Nephron (organoid): ENCODE results near the gene THUMPD3.
A peak's percentile ranks its signal among the peaks of the same experiment; 100 is the strongest.

Source experiments
- H3K27ac Mint-ChIP-seq, 3 experiments: 2 replicates each; pipeline ENCODE4 v1.8.0; 2020; ENCODE audit warnings: mixed read lengths in 3 of 3, mild to moderate bottlenecking in 2 of 3, moderate library complexity in 1 of 3
- H3K27me3 Mint-ChIP-seq: 2 replicates; pipeline ENCODE4 v1.8.0; 2021; ENCODE audit warnings: low read depth, mild to moderate bottlenecking, moderate library complexity, mixed read lengths
- H3K36me3 Mint-ChIP-seq: 2 replicates; pipeline ENCODE4 v1.8.0; 2020; ENCODE audit warnings: low read depth, mixed read lengths
- H3K4me1 Mint-ChIP-seq: 2 replicates; pipeline ENCODE4 v1.8.0; 2020; ENCODE audit warnings: mixed read lengths
- H3K4me3 Mint-ChIP-seq, 3 experiments: 2 replicates each; pipeline ENCODE4 v1.8.0; 2020; ENCODE audit warnings: mild to moderate bottlenecking in 3 of 3, mixed read lengths in 3 of 3, moderate library complexity in 2 of 3
- H3K9me3 Mint-ChIP-seq: 2 replicates; pipeline ENCODE4 v1.8.0; 2020; ENCODE audit warnings: mixed read lengths
- TF ChIP-seq, protein P1 (sequence below), 3 experiments: fragments of 200-600 bp; sonication (generic); IDR thresholded peaks; one replicate each; pipeline ENCODE4 v1.5.0; 2021; ENCODE audit warnings: antibody characterized with exemption in 3 of 3; ENCODE audit not compliant: unreplicated experiment in 3 of 3

THUMPD3 gene, protein sequence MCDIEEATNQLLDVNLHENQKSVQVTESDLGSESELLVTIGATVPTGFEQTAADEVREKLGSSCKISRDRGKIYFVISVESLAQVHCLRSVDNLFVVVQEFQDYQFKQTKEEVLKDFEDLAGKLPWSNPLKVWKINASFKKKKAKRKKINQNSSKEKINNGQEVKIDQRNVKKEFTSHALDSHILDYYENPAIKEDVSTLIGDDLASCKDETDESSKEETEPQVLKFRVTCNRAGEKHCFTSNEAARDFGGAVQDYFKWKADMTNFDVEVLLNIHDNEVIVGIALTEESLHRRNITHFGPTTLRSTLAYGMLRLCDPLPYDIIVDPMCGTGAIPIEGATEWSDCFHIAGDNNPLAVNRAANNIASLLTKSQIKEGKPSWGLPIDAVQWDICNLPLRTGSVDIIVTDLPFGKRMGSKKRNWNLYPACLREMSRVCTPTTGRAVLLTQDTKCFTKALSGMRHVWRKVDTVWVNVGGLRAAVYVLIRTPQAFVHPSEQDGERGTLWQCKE

DNA sequence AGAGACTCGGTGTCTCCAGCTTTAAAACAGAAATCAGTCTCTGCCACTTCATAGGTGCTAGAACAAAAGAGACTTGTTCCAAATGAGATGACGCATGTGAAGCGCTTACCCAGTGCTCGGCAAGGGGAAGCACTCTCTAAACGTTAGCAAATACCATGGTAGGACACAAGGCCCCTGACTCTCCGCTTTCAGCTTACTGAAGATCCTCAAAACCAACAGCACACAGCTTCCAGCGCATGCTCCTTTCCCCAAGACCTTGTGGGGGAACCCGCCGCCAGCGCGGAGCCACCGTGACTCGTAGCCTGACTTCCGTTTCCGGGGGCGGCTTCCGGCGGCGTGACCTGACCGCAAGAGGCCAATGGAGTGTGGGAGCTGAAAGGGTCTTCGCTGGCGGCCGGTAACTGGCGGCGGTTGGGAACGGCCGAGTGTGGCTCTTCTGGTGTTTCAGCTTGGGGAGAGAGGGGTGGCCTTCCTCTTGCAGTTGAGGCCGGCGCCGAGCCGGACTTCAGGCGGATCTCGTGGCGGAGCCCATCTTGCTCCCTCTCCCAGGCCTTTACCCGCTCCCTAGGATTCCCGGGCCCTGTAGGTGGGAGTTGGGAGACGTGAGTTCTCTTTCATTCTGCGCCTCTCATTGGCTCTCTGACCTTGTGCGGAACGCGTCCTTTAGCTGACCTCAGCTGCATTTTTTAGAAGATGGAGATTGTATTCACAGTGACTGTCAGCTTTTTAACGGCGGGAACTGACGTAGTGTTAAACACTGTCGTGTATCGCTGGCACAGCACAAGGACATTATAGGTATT is at the start of gene THUMPD3:
THUMPD3 (plus strand) TSS at position 324 of the 800 bp plus-strand sequence. CDS start 2,015 bp downstream, outside the sequence.
- Mint-ChIP-seq H3K4me1 (peaks cover 19% of the 10 kb centered on the region), H3K36me3 (peaks cover 24% of the 10 kb centered on the region), H3K4me3 (peak within 1 kb of the TSS; percentile 93 to 96 (median 94)), H3K27me3 (peaks cover 5% of the 10 kb centered on the region), H3K27ac (peak within 1 kb of the TSS; percentile 97 to 99 (median 99)), H3K9me3 (no peaks in the 10 kb centered on the region)
- TF ChIP-seq, protein P1, sequence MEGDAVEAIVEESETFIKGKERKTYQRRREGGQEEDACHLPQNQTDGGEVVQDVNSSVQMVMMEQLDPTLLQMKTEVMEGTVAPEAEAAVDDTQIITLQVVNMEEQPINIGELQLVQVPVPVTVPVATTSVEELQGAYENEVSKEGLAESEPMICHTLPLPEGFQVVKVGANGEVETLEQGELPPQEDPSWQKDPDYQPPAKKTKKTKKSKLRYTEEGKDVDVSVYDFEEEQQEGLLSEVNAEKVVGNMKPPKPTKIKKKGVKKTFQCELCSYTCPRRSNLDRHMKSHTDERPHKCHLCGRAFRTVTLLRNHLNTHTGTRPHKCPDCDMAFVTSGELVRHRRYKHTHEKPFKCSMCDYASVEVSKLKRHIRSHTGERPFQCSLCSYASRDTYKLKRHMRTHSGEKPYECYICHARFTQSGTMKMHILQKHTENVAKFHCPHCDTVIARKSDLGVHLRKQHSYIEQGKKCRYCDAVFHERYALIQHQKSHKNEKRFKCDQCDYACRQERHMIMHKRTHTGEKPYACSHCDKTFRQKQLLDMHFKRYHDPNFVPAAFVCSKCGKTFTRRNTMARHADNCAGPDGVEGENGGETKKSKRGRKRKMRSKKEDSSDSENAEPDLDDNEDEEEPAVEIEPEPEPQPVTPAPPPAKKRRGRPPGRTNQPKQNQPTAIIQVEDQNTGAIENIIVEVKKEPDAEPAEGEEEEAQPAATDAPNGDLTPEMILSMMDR (IDR thresholded peaks at IDR 0.05; ENCODE audit: unreplicated experiment in 3 of 3), result no peak

DNA sequence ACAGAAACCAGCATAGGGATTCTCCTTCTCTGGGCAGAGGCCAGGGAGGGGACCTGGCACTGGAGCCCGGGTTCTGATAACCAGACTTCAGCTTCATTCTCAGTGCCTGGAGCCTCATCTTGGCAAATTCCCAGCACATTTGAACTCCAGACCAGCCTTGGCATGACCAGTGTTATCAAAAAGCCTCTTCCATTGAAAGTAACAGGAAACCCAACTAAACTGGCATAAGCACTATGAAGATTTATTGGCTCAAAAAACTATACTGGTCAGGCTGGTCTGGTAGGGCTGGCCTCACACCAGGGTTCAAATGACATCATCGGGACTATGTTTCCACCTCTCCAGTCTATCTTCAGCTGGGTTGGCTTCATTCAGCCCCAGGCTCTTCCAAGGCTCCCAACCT is 48.1 kb upstream of the THUMPD3 start:
- no peaks in the 10 kb centered on the region for H3K36me3 Mint-ChIP-seq
- peaks cover 3% of the 10 kb centered on the region for H3K9me3 Mint-ChIP-seq
- TF ChIP-seq, protein P1 (IDR thresholded peaks at IDR 0.05; ENCODE audit: unreplicated experiment in 3 of 3), result no peak
- H3K4me3 Mint-ChIP-seq, result no peak overlapping the region
- H3K27ac Mint-ChIP-seq, result peak overlapping the region in 2 of 3 experiments; percentile 77 to 85
- H3K4me1 Mint-ChIP-seq, result peaks cover 56% of the 10 kb centered on the region
- no peaks in the 10 kb centered on the region for H3K27me3 Mint-ChIP-seq

DNA sequence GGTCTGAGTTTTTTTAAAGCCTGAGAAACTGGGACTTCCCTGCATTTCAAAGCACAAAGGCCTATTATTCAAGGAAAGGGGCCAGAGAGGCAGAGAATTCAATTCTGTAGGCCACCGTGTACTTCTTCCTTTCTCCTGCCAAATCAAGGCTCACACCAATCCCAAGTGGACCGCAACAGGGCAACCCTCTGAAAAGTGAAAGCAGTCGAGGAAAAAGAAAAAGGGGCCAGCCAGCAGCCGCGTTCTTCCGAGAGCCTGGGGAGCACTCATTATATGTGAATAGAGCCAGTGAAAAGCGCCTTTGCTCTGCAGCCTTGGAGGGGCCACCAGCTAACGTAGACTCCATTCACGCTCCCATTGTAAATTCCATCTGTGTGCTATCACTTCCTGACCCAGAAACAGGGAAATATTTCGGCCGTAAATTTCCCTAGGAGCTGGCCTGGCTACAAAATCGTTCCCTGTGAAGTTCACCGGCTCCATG is 45.9 kb upstream of the THUMPD3 start:
- no peaks in the 10 kb centered on the region for H3K27me3 Mint-ChIP-seq
- H3K36me3 Mint-ChIP-seq, result no peaks in the 10 kb centered on the region
- H3K9me3 Mint-ChIP-seq, result peaks cover 3% of the 10 kb centered on the region
- peak overlapping the region; percentile 29 to 81 (median 67) for H3K4me3 Mint-ChIP-seq
- H3K4me1 Mint-ChIP-seq, result peaks cover 46% of the 10 kb centered on the region
- H3K27ac Mint-ChIP-seq, result peak overlapping the region; percentile 99 to 100 (median 100)
- TF ChIP-seq, protein P1 (IDR thresholded peaks at IDR 0.05; ENCODE audit: unreplicated experiment in 3 of 3), result no peak

DNA sequence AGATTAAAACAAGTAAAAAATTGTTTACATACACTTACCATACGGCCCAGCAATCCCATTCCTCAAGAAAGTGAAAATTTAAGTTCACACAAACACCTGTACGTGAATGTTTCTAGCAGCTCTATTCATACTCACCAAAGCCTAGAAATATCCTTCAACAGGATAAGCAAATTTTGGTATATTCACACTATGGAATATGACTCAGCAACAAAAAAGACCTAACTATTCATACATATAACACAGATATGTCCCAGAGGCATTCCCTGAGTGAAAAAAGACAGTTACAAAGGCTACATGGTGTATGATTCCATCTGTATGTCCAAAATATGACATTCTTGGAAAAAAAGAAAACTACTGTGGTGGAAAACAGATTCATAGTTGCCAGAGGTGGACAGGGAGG is 40.1 kb upstream of the THUMPD3 start:
- TF ChIP-seq, protein P1 (IDR thresholded peaks at IDR 0.05; ENCODE audit: unreplicated experiment in 3 of 3), result no peak
- H3K36me3 Mint-ChIP-seq, result peaks cover 4% of the 10 kb centered on the region
- peaks cover 18% of the 10 kb centered on the region for H3K4me1 Mint-ChIP-seq
- no peak overlapping the region for H3K27ac Mint-ChIP-seq
- H3K4me3 Mint-ChIP-seq, result no peak overlapping the region
- no peaks in the 10 kb centered on the region for H3K27me3 Mint-ChIP-seq
- peaks cover 4% of the 10 kb centered on the region for H3K9me3 Mint-ChIP-seq

DNA sequence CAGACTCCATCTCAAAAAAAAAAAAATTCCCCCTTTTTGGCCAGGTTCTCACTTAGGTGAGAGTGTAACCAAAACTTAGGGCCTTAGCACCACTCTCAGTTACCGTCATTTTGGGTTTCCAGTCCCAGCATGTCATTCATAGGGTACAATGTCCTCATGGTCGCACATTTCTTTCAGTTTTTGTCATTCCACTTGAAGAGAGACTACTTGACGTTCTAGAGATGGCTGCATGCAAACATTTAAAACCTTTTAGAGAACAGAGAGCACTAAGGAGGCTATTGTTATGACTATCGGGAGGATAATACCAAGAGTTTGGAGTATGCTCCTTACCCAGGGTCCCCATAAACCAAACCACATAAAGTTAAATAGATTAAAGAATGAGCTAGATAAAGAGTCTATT is 37.9 kb upstream of the THUMPD3 start:
- TF ChIP-seq, protein P1 (IDR thresholded peaks at IDR 0.05; ENCODE audit: unreplicated experiment in 3 of 3), result no peak
- Mint-ChIP-seq H3K27ac (no peak overlapping the region), H3K27me3 (no peaks in the 10 kb centered on the region)

More for the DNA sequence above, 37.9 kb upstream of the THUMPD3 start:
- H3K4me1 Mint-ChIP-seq, result peaks cover 2% of the 10 kb centered on the region
- no peak overlapping the region for H3K4me3 Mint-ChIP-seq
- peaks cover 11% of the 10 kb centered on the region for H3K9me3 Mint-ChIP-seq
- peaks cover 4% of the 10 kb centered on the region for H3K36me3 Mint-ChIP-seq
